Endothelial cell of umbilical vein (primary cell): ENCODE data around the gene CTBP2. TPM values are rescaled to one million over a fixed set of nuclear protein-coding genes. Genes with fewer than 3 reads are reported as not detected.

Source experiments
- BruUV-seq: library from RNA; stranded (reverse); fragments of 400-500 nt; replicated peaks from 2 replicates; lab custom pipeline; 2021; lab: Mats Ljungman, UMichigan
- CTCF ChIA-PET: fragments of 300-600, 350-600 bp; sonication (Branson Sonifier 250); formaldehyde crosslinking; loops from one replicate; lab custom pipeline; 2021; ENCODE audit warnings: antibody characterized with exemption, inconsistent platforms; lab: Charles Lee
- POLR2A ChIA-PET: fragments of 300-600, 350-600 bp; sonication (Branson Sonifier 250); formaldehyde crosslinking; loops from one replicate; lab custom pipeline; 2021; ENCODE audit warnings: antibody characterized with exemption, inconsistent platforms; lab: Charles Lee
- DNase-seq: peaks from one replicate; pipeline ENCODE4 v3.0.0-alpha.2; 2011; ENCODE audit warnings: low read depth, low spot score
- FAIRE-seq: peaks from 2 replicates; lab custom pipeline; 2011; peaks lifted over from hg19 to GRCh38; lab: Jason Lieb, UNC
- H2AFZ ChIP-seq: 2 replicates; pipeline ENCODE4 v1.6.0; 2012; ENCODE audit warnings: low read depth, low read length, control low read depth, inconsistent platforms
- H3K27ac ChIP-seq: 2 replicates; pipeline ENCODE4 v1.5.1; 2011; ENCODE audit warnings: low read depth, mild to moderate bottlenecking, control low read depth, low read length, moderate library complexity; ENCODE audit not compliant: insufficient read depth
- H3K27me3 ChIP-seq, 2 experiments: 2 replicates each; pipeline versions ENCODE4 v1.6.0 to v1.6.1; 2011; ENCODE audit warnings: low read length in 2 of 2, mixed read lengths in 1 of 2; ENCODE audit not compliant: control insufficient read depth in 2 of 2, insufficient read depth in 2 of 2
- H3K36me3 ChIP-seq, 2 experiments: 2 replicates in 1 of 2; 3 replicates in 1 of 2; pipeline ENCODE4 v1.5.1; 2011; ENCODE audit warnings: low read length in 2 of 2, mild to moderate bottlenecking in 1 of 2, moderate library complexity in 1 of 2; ENCODE audit not compliant: control insufficient read depth in 2 of 2, insufficient read depth in 2 of 2; ENCODE audit errors: extremely low read depth in 1 of 2
- H3K4me1 ChIP-seq: 3 replicates; pipeline ENCODE4 v1.5.1; 2011; ENCODE audit warnings: mild to moderate bottlenecking, low read length; ENCODE audit not compliant: control insufficient read depth, insufficient read depth; ENCODE audit errors: extremely low read depth
- H3K4me2 ChIP-seq: 2 replicates; pipeline ENCODE4 v1.6.1; 2011; ENCODE audit warnings: low read length, control low read depth, mixed read lengths; ENCODE audit not compliant: insufficient read depth
- H3K4me3 ChIP-seq, 3 experiments: fragments of 200-600 bp in 1 of 3; sonication (generic), shearing (Covaris generic) in 1 of 3; replicated peaks in 1 of 3; 2 replicates each; pipeline ENCODE4 v1.5.1; 2011 to 2016; ENCODE audit warnings: control low read depth in 3 of 3, low read length in 3 of 3, mild to moderate bottlenecking in 2 of 3, inconsistent platforms in 1 of 3, low read depth in 1 of 3, moderate library complexity in 1 of 3; ENCODE audit not compliant: insufficient read depth in 1 of 3
- H3K79me2 ChIP-seq: 2 replicates; pipeline ENCODE4 v1.6.0; 2012; ENCODE audit warnings: low read length, inconsistent platforms; ENCODE audit not compliant: control insufficient read depth, insufficient read depth
- H3K9ac ChIP-seq: replicated peaks from 2 replicates; pipeline ENCODE3; 2011; ENCODE audit warnings: low read length, control low read depth; ENCODE audit not compliant: insufficient read depth; ENCODE audit errors: extremely low read depth
- H3K9me1 ChIP-seq: replicated peaks from 3 replicates; pipeline ENCODE4 v1.6.0; 2011; ENCODE audit warnings: mild to moderate bottlenecking, low read length; ENCODE audit not compliant: control insufficient read depth, insufficient read depth; ENCODE audit errors: extremely low read depth
- H3K9me3 ChIP-seq: replicated peaks from 2 replicates; pipeline ENCODE4 v1.5.1; 2012; ENCODE audit warnings: low read length, inconsistent platforms; ENCODE audit not compliant: control insufficient read depth, insufficient read depth
- H4K20me1 ChIP-seq: replicated peaks from 2 replicates; pipeline ENCODE3; 2011; ENCODE audit warnings: mild to moderate bottlenecking, low read length; ENCODE audit not compliant: control insufficient read depth, insufficient read depth; ENCODE audit errors: extremely low read depth
- CTCF ChIP-seq, 2 donors: IDR thresholded peaks; 1 replicate in 1 of 2; 2 replicates in 1 of 2; pipeline ENCODE4 v1.5.1; 2011; ENCODE audit warnings: low read length in 2 of 2, mild to moderate bottlenecking in 2 of 2, moderate library complexity in 2 of 2, control low read depth in 1 of 2, inconsistent platforms in 1 of 2, low read depth in 1 of 2; ENCODE audit not compliant: insufficient read depth in 1 of 2; ENCODE audit errors: extremely low read depth in 1 of 2
- EZH2 ChIP-seq: IDR thresholded peaks from 2 replicates; pipeline ENCODE4 v1.6.1; 2012; ENCODE audit warnings: borderline replicate concordance, low read depth, mild to moderate bottlenecking, moderate library complexity, low read length, inconsistent platforms; ENCODE audit not compliant: severe bottlenecking
- FOS ChIP-seq: IDR thresholded peaks from 2 replicates; pipeline ENCODE4 v1.6.1; 2011; ENCODE audit warnings: mild to moderate bottlenecking, low read length, moderate library complexity, borderline replicate concordance; ENCODE audit not compliant: insufficient read depth
- GATA2 ChIP-seq: IDR thresholded peaks from 2 replicates; pipeline ENCODE4 v1.7.0; 2011; ENCODE audit warnings: low read depth, mild to moderate bottlenecking, moderate library complexity, mixed read lengths, low read length; ENCODE audit not compliant: insufficient read length, insufficient read depth
- JUN ChIP-seq: IDR thresholded peaks from 2 replicates; pipeline ENCODE4 v1.6.1; 2011; ENCODE audit warnings: borderline replicate concordance, low read depth; ENCODE audit not compliant: insufficient read length, insufficient read depth
- MAX ChIP-seq: IDR thresholded peaks from 2 replicates; pipeline ENCODE4 v1.6.1; 2011; ENCODE audit not compliant: insufficient read depth, insufficient read length
- MYC ChIP-seq: IDR thresholded peaks from one replicate; pipeline ENCODE4 v1.6.1; 2011; ENCODE audit warnings: mild to moderate bottlenecking, low read depth, low read length
- POLR2A ChIP-seq: IDR thresholded peaks from 2 replicates; pipeline ENCODE4 v1.6.1; 2012; ENCODE audit warnings: low read depth, mild to moderate bottlenecking, control low read depth, low read length
- POLR2AphosphoS5 ChIP-seq: IDR thresholded peaks from 2 replicates; pipeline ENCODE4 v1.6.1; 2012; ENCODE audit warnings: low read depth, mild to moderate bottlenecking, control low read depth, low read length, moderate library complexity; ENCODE audit not compliant: insufficient read depth
- dilution Hi-C: fragments of 300-500 bp; cut with MboI; formaldehyde crosslinking; loops from one replicate; pipeline ENCODE4 v1.15.0; 2019; ENCODE audit warnings: low sequenced_read_pairs; ENCODE audit not compliant: extremely low pct_ligation_motif_present
- intact Hi-C: fragments of 100-400 bp; cut with micrococcal nuclease; formaldehyde crosslinking; loops from one replicate; pipeline ENCODE4 v1.10.0; 2022
- polyA plus RNA-seq, 4 experiments: library from polyadenylated mRNA; depleted of rRNA in 3 of 4; stranded (reverse) in 3 of 4; unstranded in 1 of 4; fragments of >200 nt; gene quantifications; 2 replicates each; pipeline versions ENCODE4 v1.2.1 to v1.2.3, GENCODE V29; 2011 to 2012; ENCODE audit warnings: missing spikeins in 1 of 4
- total RNA-seq: library from RNA; stranded (reverse); gene quantifications from 2 replicates; pipeline ENCODE4 v1.2.3, GENCODE V29; 2021

The CTBP2 gene
- total and polyA plus RNA-seq, 2 donors (not counting 3 experiments of a cell fraction or from before 2014, with no cell fraction given), result 118 to 128 TPM

GRCh38 chr10:125043841-125044658 lies 116.3 kb downstream of the CTBP2 start:
- FAIRE-seq (no peak), DNase-seq (no peak)
- CTCF ChIA-PET, result interaction anchor here (1.1 to 1.2 kb wide), 3 partner anchors 8 to 17 kb away, joined by 3 to 4 read pairs (median 3); no protein-coding TSS in a partner anchor
- POLR2A ChIA-PET, result no interaction called here
- TF ChIP-seq EZH2 (no peak), FOS (no peak), MYC (no peak), JUN (no peak), GATA2 (no peak), POLR2A (no peak), CTCF (IDR thresholded peaks at IDR 0.05; ENCODE audit: extremely low read depth in 1 of 2, insufficient read depth in 1 of 2, low read depth in 1 of 2, low read length in 2 of 2) (no peak), MAX (no peak), POLR2AphosphoS5 (no peak)
- H3K36me3 ChIP-seq, result peaks cover 0 to 5% of the 10 kb centered on the region in 2 experiments
- dilution Hi-C loops, result no loop called here
- intact Hi-C loops, result loop anchor here (2.0 to 10.0 kb wide), 2 partner anchors 17 to 671 kb away; partner anchors contain the start of gene EDRF1
- H3K9me3 ChIP-seq, result no peaks in the 10 kb centered on the region
- no peak overlapping the region for H3K4me3 ChIP-seq
- no peak overlapping the region for H2AFZ ChIP-seq
- no peaks in the 10 kb centered on the region for H3K9me1 ChIP-seq
- no peak overlapping the region for H3K9ac ChIP-seq
- BruUV-seq, result no TSS peak
- H3K27me3 ChIP-seq, result no peaks in the 10 kb centered on the region
- peaks cover 21% of the 10 kb centered on the region for H3K4me1 ChIP-seq
- H3K79me2 ChIP-seq, result peaks cover 84% of the 10 kb centered on the region
- no peak overlapping the region for H3K4me2 ChIP-seq
- H4K20me1 ChIP-seq, result no peaks in the 10 kb centered on the region
- no peak overlapping the region for H3K27ac ChIP-seq
